Cardiac atrium fibroblast (primary cell): ENCODE measurements around the gene CROCC. TPM values are rescaled to one million over a fixed set of nuclear protein-coding genes. Genes with fewer than 3 reads are reported as not detected.

Experiments
- total RNA-seq: library from RNA; depleted of rRNA; stranded (reverse); fragments of >200 nt; gene quantifications from 2 replicates; pipeline ENCODE4 v1.2.3, GENCODE V29; 2015

The CROCC gene, protein sequence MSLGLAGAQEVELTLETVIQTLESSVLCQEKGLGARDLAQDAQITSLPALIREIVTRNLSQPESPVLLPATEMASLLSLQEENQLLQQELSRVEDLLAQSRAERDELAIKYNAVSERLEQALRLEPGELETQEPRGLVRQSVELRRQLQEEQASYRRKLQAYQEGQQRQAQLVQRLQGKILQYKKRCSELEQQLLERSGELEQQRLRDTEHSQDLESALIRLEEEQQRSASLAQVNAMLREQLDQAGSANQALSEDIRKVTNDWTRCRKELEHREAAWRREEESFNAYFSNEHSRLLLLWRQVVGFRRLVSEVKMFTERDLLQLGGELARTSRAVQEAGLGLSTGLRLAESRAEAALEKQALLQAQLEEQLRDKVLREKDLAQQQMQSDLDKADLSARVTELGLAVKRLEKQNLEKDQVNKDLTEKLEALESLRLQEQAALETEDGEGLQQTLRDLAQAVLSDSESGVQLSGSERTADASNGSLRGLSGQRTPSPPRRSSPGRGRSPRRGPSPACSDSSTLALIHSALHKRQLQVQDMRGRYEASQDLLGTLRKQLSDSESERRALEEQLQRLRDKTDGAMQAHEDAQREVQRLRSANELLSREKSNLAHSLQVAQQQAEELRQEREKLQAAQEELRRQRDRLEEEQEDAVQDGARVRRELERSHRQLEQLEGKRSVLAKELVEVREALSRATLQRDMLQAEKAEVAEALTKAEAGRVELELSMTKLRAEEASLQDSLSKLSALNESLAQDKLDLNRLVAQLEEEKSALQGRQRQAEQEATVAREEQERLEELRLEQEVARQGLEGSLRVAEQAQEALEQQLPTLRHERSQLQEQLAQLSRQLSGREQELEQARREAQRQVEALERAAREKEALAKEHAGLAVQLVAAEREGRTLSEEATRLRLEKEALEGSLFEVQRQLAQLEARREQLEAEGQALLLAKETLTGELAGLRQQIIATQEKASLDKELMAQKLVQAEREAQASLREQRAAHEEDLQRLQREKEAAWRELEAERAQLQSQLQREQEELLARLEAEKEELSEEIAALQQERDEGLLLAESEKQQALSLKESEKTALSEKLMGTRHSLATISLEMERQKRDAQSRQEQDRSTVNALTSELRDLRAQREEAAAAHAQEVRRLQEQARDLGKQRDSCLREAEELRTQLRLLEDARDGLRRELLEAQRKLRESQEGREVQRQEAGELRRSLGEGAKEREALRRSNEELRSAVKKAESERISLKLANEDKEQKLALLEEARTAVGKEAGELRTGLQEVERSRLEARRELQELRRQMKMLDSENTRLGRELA (N-terminal part only)
- total RNA-seq, result 3.1 and 18.2 TPM in 2 replicates

DNA sequence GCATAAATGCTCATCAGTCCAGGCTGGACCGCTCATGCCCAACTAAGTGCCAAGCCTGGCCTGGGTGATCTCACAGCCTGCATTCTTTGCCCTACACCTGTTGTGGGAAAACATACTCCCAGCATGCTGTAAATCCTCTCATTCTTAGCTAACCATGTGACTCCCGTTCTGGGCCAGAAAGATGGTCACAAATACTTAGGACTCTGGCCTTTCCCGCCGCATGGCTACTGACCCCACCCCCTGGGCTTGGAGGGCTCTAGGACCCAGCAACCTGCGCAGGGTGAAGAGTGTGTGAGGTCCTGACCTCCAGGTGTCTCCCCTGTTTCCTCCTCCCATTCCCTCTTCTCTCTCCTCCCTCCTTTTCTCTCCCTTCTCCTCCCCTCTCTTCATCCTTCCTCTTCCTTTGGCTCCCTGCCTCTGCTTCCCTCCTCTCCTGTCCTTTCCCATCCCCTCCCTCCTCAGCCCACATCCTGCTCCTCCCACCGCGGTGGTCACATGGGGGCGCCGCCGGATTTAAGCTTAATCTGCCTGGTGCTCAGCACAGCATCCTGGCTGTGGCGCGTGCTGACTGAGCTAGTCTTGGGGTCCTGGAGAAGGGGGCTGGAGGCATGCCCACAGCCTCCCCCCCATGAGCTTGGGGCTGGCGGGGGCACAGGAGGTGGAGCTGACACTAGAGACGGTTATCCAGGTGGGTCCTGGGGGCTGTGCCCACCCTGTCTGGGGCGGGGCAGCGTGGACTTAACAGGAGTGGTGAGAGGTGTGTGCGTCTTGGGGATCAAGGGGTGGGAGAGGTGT, at the start of gene CROCC:
Gene CROCC, plus strand, starts transcription at position 541 of the 795 bp plus-strand sequence. Its CDS starts 88 bp downstream, at position 629.

DNA sequence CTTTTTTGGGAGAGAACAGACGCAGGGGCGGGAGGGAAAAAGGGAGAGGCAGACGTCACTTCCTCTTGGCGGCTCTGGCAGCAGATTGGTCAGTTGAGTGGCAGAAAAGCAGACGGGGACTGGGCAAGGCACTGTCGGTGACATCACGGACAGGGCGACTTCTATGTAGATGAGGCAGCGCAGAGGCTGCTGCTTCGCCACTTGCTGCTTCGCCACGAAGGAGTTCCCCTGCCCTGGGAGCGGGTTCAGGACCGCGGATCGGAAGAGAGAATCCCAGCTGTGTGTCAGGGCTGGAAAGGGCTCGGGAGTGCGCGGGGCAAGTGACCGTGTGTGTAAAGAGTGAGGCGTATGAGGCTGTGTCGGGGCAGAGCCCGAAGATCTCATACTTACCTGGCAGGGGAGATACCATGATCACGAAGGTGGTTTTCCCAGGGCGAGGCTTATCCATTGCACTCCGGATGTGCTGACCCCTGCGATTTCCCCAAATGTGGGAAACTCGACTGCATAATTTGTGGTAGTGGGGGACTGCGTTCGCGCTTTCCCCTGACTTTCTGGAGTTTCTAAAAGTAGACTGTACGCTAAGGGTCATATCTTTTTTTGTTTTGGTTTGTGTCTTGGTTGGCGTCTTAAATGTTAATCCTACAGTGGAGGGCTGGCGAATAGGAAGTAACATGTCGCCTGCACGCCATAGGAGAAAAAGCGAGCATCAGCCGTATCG, 26.0 kb upstream of the CROCC start, which contains the start of gene RNU1-2:
Gene RNU1-2, plus strand, starts transcription at position 383 of the 718 bp plus-strand sequence.

DNA sequence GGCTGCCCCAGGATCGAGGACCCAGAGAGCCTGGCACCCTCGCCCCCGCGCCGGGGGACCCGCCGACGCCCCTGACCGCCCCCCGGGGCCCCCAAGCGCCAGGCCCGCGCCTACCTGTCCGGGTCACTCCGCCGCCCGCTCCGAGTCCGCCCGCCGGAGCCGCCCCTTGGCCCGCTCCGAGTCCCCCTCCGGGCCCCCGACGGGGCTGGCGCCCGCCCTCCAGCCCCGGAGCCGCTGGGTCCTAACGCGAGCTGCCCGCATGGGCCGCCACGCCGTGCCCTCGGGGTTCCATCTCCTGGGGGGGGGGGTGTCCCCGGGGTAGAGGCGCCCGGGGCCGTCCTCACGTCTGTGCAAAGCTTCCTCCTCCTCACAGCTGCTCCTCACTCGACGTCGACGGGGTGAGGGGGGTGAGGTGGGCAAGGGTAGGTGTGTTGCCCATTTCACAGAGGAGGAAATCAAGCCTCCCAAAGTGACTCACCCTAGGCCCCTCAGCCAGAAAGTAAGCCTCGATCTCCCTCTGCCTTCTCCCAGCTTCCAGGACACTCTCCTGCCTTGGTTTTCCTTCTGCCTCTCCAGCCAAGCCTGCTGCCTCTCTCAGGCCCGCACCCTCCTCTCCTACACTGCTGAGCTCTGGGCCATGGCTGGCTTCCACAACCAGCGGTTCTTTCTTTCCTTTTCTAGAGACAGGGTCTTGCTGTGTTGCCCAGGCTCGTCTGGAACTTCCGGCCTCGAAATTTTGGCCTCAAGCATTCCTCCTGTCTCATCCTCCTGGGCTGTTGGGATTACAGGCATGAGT, 58.9 kb downstream of the CROCC start, which contains the start of gene MFAP2:
Gene MFAP2, minus strand, starts transcription at position 148 of the 796 bp plus-strand sequence. CDS start 2,347 bp downstream, outside the sequence.

DNA sequence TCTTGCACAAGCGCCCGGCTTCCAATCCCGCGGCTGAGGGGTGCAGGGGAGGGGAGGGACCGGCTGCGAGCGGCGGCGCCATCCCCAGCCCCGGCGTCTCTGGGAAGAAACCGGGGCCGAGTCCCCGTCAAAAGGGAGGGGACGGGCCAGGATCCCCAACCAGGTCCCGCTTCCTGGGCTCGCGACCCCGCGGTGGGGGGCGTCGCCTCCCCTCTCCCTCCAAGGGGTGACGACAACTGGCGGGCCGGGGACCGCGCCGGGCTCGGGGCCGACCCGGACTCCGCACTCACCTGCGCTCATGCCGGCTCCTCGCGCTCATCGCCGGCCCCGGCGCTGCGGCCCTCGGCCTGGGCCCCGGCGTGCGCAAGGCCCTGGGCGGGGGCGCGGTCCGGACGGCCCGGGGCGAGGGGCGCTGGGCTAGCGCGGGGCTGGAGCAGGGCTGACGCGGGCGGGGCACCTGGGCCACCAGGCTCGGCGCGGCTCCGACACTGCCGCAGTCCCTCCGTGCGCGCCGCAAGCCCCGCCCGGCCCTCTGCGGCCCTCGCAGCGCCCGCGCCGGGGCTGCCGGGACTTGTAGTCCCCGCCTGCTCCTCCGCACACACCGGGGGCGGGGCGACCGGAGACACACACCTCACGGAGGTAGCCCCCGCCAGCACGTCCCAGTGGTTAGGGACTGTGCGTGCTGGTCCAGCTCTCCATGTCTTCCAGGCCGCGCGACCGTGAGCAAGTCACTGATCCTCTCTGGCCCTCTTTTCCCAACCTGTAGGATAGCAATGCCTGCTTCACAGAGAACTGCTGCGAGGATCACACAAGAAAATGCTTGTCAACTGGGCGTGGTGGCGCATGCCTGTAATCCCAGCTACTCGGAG, 89.9 kb downstream of the CROCC start, which contains the start of gene ATP13A2:
Gene ATP13A2, minus strand, starts transcription at position 490 of the 869 bp plus-strand sequence. Its CDS starts 190 bp downstream, at position 300.

Other genes starting within 250 kb of the CROCC start
- not detected in 2 replicates for gene RNU1-4, start 181.4 kb upstream of the CROCC start, total RNA-seq
- not detected in 2 replicates for gene RNU1-2, start 26.0 kb upstream of the CROCC start, total RNA-seq
- gene MFAP2, start 58.7 kb downstream of the CROCC start, total RNA-seq, result 20.6 and 38.1 TPM in 2 replicates
- gene ATP13A2, start 90.0 kb downstream of the CROCC start, total RNA-seq, result 39.9 and 42.1 TPM in 2 replicates
- gene SDHB, start 132.1 kb downstream of the CROCC start, total RNA-seq, result 81.0 and 87.0 TPM in 2 replicates
- gene PADI2, start 197.5 kb downstream of the CROCC start, total RNA-seq, result not detected in 2 replicates